Left lung (tissue), 10 donors: Measurements from ENCODE around the gene FOXD2. TPM values are rescaled to one million over a fixed set of nuclear protein-coding genes. Genes with fewer than 3 reads are reported as not detected.

Experiments used
- ATAC-seq: fragments of 200-7000 bp; cut with Tn5 transposase; one replicate; pipeline ENCODE4 v1.9.1; 2020; ENCODE audit warnings: moderate library complexity
- DNase-seq, 4 donors: peaks; one replicate each; pipeline ENCODE4 v3.0.0-alpha.2; 2013 to 2020
- H3K27ac ChIP-seq, 2 donors: fragments of 200-600 bp; sonication (generic) in 1 of 2; one replicate each; pipeline versions ENCODE4 v1.5.0 to v1.8.0; 2020 to 2021
- H3K27me3 ChIP-seq, 2 donors: fragments of 200-600 bp; sonication (generic) in 1 of 2; one replicate each; pipeline versions ENCODE4 v1.5.0 to v1.8.0; 2020 to 2021
- H3K36me3 ChIP-seq, 2 donors: fragments of 200-600 bp; sonication (generic) in 1 of 2; one replicate each; pipeline versions ENCODE4 v1.5.0 to v1.8.0; 2020 to 2021
- H3K4me1 ChIP-seq, 2 donors: fragments of 200-600 bp; one replicate each; pipeline ENCODE4 v1.8.0; 2021
- H3K4me3 ChIP-seq, 2 donors: fragments of 200-600 bp; sonication (generic) in 1 of 2; one replicate each; pipeline versions ENCODE4 v1.5.0 to v1.8.0; 2020 to 2021; ENCODE audit warnings: mild to moderate bottlenecking in 1 of 2
- H3K9me3 ChIP-seq, 2 donors: fragments of 200-600 bp; sonication (generic) in 1 of 2; one replicate each; pipeline versions ENCODE4 v1.5.0 to v1.8.0; 2020 to 2021
- CTCF ChIP-seq, 2 donors: fragments of 200-600 bp; sonication (generic) in 1 of 2; IDR thresholded peaks; one replicate each; pipeline versions ENCODE4 v1.5.0 to v1.8.0; 2021; ENCODE audit warnings: antibody characterized with exemption in 2 of 2
- intact Hi-C, 2 donors: fragments of 100-400 bp; cut with DNase I; formaldehyde crosslinking; loops; one replicate each; pipeline versions ENCODE4 v1.11.2 to v1.14.2; 2022
- polyA plus RNA-seq, 6 donors: library from polyadenylated mRNA; unstranded; fragments of 120-200 nt; gene quantifications; one replicate each; pipeline ENCODE4 v1.2.1, GENCODE V29; 2013; ENCODE audit not compliant: insufficient read length in 6 of 6
- total RNA-seq, 2 donors: library from RNA; stranded (reverse); fragmentation: NEBNext Ultra II Directional; extraction: Animal tissue kit (Norgen Biotek cat#: 25700); gene quantifications; one replicate each; pipeline ENCODE4 v1.2.1, GENCODE V29; 2021
- donor health status: DM: no; HTN: yes; CAD: no.
- donor health status: DM: no; HTN: no; CAD: no.

Gene FOXD2
- total and polyA plus RNA-seq, 8 donors = 0.29 to 0.46 (median 0.35) TPM

GRCh38 chr1:47407481-47407880 lies 30.4 kb upstream of the FOXD2 start:
- Histone ChIP-seq H3K4me3 (no peak overlapping the region), H3K27me3 (peaks cover 0 to 19% of the 10 kb centered on the region in 2 donors), H3K4me1 (no peaks in the 10 kb centered on the region), H3K36me3 (no peaks in the 10 kb centered on the region), H3K9me3 (no peaks in the 10 kb centered on the region), H3K27ac (no peak overlapping the region)
- no peak for TF ChIP-seq CTCF (IDR thresholded peaks at IDR 0.05)
- ATAC-seq = no peak
- DNase-seq = no peak
- intact Hi-C loops = no loop called here

- no peak overlapping the region for H3K4me3 ChIP-seq
- no peak overlapping the region for H3K27ac ChIP-seq
- H3K4me1 ChIP-seq = no peaks in the 10 kb centered on the region
- intact Hi-C loops = no loop called here
- peaks cover 0 to 29% of the 10 kb centered on the region in 2 donors for H3K27me3 ChIP-seq
- ATAC-seq (peak; percentile 30), DNase-seq (no peak)
- H3K36me3 ChIP-seq = no peaks in the 10 kb centered on the region
- no peak for TF ChIP-seq CTCF (IDR thresholded peaks at IDR 0.05)
- H3K9me3 ChIP-seq = no peaks in the 10 kb centered on the region
These were observed 28.4 kb upstream of the FOXD2 start for GRCh38 chr1:47409311-47410067.

GRCh38 chr1:47410068-47410455 lies 27.8 kb upstream of the FOXD2 start:
- no peak for ATAC-seq
- TF ChIP-seq CTCF (IDR thresholded peaks at IDR 0.05) = no peak
- no peaks in the 10 kb centered on the region for H3K9me3 ChIP-seq

GRCh38 chr1:47411436-47411835 lies 26.4 kb upstream of the FOXD2 start:
- no peak overlapping the region for H3K4me3 ChIP-seq
- no peaks in the 10 kb centered on the region for H3K4me1 ChIP-seq
- intact Hi-C loops = no loop called here
- DNase-seq (no peak), ATAC-seq (no peak)
- H3K9me3 ChIP-seq = no peaks in the 10 kb centered on the region
- H3K36me3 ChIP-seq = no peaks in the 10 kb centered on the region
- H3K27me3 ChIP-seq = peaks cover 7 to 33% of the 10 kb centered on the region in 2 donors
- H3K27ac ChIP-seq = no peak overlapping the region
- no peak for TF ChIP-seq CTCF (IDR thresholded peaks at IDR 0.05)

More at GRCh38 chr1:47410068-47410455, 27.8 kb upstream of the FOXD2 start:
- Histone ChIP-seq H3K4me3 (no peak overlapping the region), H3K27me3 (peaks cover 0 to 33% of the 10 kb centered on the region in 2 donors), H3K36me3 (no peaks in the 10 kb centered on the region), H3K27ac (no peak overlapping the region), H3K4me1 (no peaks in the 10 kb centered on the region)
- intact Hi-C loops = no loop called here
- DNase-seq = no peak

GRCh38 chr1:47412437-47412836 lies 25.4 kb upstream of the FOXD2 start:
- Histone ChIP-seq H3K4me1 (no peaks in the 10 kb centered on the region), H3K4me3 (no peak overlapping the region), H3K9me3 (no peaks in the 10 kb centered on the region), H3K27me3 (peaks cover 18 to 40% of the 10 kb centered on the region in 2 donors), H3K36me3 (no peaks in the 10 kb centered on the region), H3K27ac (no peak overlapping the region)
- ATAC-seq = no peak
- intact Hi-C loops = no loop called here
- no peak for DNase-seq
- no peak for TF ChIP-seq CTCF (IDR thresholded peaks at IDR 0.05)
